Caki2 (cell line): ENCODE results near the gene TRPM3. TPM values are rescaled to one million over a fixed set of nuclear protein-coding genes. Genes with fewer than 3 reads are reported as not detected.

Experiments used
- DNase-seq: peaks from one replicate; pipeline ENCODE4 v3.0.0-alpha.2; 2015; ENCODE audit warnings: low read depth
- in situ Hi-C: cut with HindIII; loops from 2 replicates; pipeline ENCODE4 v1.10.0; 2016; ENCODE audit warnings: low sequenced_read_pairs, low pct_unique_long_range_greater_than_20kb, mixed read lengths
- total RNA-seq: library from RNA; depleted of rRNA; stranded (reverse); fragments of >200 nt; shearing (Covaris generic); gene quantifications from 2 replicates; pipeline ENCODE4 v1.2.3, GENCODE V29; 2014; ENCODE audit warnings: low replicate concordance

Gene TRPM3
- total RNA-seq, 1 experiment from 2014 or later = 0.37 TPM

DNA sequence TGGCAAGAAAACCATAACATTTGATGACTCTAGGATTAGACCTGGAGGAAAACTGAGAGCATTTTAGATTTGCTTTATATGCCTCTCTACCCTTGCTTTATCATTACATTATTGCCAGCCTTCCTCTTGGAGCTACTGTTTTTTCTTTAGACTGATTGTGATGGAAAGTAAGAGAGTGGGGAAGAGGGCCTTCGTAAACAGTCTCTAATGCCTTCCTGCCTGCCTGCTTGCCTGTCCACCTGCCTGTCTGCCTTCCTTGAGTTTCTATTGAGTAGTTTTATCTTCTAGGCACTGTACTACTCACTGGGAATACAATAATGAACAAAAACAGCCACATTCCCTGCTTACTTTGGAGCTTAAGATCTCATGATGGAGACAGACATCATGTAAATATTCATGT lies 189.3 kb downstream of the TRPM3 start:
- in situ Hi-C loops = no loop called here
- DNase-seq = no peak

DNA sequence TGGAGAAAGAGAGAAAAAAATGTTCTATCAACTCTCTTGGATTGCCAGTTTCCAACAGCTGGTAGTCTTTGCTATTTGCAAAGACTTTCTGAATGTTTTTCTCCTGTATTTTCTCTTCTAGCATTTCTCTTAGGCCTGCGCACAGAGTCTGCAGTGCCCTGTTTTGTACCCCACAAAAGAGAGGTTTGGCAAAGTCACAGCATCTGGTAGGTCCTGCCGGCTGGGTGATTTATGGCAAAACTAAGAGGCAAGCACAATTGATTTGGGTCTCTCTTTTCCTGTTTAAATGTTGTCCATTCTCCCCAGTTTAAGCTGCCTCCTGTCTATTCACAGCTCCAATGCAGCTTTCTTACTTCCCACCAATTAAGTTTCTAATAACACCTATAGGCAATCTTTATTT lies 193.9 kb downstream of the TRPM3 start:
- in situ Hi-C loops = no loop called here

DNA sequence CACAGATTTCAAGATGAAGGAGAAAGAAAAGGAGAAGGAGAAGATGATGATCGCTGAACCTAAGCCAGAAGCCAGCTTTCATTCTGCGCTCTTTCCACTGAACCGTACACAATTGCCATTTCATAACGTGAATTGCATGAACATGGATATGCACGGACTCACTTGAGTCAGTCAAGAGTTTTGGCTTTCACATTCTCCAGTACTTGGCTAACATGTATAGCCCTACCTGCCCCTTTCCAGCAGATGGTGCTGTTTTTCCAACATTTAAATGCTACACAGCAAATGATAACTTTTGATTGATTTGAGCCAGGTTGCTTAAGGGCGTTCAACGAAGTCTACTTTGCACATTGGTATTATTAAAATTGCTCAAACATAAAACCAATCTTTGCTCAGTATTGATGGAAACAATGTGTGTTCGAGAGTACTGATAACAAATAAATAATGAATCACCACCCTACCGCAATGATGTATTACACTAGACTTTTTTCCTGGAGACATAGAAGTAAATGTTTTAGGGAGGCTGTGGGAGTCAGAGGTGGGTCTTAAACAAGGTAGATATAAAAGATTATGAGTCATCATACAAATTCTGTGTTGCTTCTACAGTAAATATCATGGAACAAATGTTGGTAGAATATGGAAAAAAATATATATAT lies 196.4 kb downstream of the TRPM3 start:
- peak; percentile 35 for DNase-seq
- in situ Hi-C loops = no loop called here

More for the DNA sequence above, 193.9 kb downstream of the TRPM3 start:
- DNase-seq = no peak

DNA sequence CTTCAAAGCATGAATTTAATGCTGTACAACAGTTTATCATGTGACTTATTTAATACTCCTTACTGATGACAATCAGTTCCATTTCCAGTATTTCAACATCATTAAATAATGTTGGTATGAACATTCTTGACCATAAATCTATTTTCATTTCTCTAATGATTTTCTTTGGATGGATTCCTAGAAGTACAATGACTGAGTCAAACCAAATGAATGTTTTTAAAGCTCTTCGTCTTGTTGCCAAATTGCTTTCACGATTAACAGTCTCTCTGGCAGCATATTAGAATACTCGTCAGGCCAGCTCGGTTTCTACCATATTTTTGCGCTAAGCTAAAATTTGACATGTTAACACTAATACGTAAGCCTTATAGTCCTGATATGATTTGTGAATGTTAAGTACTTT lies 197.0 kb downstream of the TRPM3 start:
- in situ Hi-C loops = no loop called here
- no peak for DNase-seq

DNA sequence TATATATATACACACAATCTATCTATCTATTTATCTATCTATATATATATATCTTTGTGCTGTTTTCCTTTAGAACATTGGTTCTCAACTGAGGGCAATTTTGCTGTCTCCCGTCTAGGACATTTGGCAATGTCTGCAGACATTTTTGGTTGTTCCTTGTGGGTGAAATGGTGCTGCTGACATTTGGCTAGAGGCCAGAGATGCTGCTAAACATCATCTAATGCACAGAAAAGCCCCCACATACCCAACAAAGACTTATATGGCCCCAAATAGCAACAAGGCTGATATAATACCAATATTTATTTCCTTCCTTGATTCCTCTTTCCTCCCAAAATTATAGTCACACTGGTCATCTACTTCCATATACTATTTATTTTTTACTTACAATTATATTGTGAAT lies 197.5 kb downstream of the TRPM3 start:
- in situ Hi-C loops = no loop called here
- no peak for DNase-seq

DNA sequence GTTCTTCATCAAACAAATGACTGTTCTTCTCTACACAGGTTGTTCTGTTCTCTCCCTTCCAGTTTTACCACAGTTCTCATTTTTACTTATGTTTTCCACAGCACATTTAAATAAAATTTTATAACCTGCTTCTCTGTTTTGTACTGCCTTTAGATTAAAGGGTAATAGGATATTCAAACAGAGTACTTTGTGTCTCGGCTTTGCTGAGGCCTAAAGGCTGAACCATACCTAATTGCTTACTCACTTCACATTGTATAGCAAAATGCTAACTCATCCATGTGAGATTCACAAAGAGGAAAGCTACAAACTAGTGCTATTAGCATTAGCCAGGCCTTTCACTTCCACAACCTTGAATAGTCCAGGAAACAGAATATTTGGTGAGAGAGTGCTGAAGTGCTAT lies 200.3 kb downstream of the TRPM3 start:
- in situ Hi-C loops = no loop called here
- DNase-seq = no peak

DNA sequence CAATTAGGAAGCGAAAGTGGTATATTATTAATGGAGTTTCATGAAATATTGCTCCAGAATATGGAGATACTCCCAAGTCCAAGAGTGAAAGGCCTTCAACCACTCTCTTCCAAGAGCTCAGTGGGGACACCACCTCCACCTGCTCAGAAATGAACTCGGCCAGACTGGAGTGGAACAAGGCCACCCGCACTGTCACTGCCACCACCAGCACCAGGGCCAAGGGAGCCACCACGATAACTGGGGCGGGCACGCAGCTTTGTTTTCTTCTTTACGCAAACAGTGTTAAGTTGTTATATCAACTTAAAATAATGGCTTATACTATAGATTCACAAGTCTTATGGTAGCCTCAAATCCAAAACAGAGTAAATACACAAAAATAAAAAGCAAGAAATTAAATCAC lies 204.1 kb downstream of the TRPM3 start:
- in situ Hi-C loops = no loop called here
- DNase-seq = no peak

DNA sequence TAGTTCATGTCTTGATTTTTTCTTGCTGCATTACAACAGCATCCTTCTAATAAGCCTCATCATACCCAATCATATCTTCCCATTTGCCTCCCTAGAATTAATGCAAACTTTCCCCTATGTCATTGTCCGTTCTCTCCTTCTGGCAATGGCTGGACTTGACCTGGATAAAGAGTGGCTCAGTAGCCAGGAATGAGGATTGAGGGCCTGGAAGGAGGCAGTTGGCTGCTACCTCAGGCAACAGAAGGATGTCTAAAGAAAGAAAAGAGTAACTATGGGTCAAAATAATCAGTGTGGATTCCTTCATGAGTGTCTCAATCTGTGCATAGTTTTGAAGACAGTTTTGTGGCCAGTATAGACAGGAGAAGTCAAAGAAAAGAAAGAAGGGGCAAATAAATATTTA lies 209.6 kb downstream of the TRPM3 start:
- DNase-seq = no peak
- in situ Hi-C loops = no loop called here

DNA sequence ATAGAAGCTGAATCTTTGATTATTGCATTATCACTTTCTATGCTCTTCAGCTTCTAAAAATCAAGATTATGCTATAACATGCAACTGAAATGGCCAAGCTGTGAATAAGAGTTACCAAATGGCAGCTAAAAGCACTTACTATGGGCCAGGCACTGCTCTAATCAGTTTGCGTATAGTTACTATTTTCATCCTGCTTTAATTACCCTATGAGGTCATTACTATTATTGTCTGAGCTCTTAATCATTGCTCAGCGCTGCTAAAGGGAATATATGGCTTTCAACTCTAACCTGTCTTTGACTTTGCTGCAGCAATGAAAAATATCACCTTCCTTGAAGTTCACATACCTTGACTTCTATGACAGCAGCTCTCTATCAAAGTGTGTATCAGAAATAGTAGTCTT lies 210.8 kb downstream of the TRPM3 start:
- in situ Hi-C loops = no loop called here
- no peak for DNase-seq

DNA sequence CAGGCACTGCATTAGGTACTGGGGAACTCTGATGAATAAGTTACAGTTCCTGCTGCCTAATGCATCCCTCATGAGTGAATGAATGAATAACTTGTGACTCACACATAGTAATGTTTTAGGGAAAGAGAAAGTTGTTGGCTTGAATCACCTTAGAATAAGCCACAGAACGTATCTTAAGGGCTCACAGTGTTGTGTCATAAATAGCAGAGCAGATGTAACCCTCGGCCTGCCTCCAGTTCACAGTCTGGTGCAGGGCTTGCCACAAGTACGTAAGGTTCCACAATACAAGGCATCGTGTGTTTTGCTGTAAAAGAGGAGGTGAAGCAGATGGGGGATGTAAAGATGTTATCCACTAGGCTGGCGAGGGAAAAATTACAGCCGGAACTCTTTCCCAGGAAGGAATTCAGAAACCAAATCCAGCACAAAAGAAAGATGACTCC lies 218.7 kb downstream of the TRPM3 start:
- in situ Hi-C loops = no loop called here
- DNase-seq = peak; percentile 85

DNA sequence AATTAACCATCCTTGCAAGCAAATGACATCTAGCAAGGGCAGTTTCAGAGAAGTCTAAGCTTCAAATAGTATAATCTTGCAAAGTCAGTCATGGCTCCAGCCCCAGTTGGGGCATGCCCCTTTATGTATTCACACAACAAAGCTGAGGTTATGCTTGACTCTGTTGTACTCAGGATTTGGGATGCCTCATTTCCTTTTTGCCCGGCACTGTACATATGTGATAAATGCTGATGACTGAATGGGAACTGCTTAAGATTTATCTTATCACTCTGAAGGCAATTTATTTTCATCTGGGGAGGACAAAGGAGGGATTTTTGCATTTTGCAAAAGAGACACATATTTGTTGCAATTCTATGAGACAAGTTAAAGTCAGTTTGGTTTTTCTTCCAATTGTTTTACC lies 219.2 kb downstream of the TRPM3 start:
- no peak for DNase-seq
- in situ Hi-C loops = no loop called here

DNA sequence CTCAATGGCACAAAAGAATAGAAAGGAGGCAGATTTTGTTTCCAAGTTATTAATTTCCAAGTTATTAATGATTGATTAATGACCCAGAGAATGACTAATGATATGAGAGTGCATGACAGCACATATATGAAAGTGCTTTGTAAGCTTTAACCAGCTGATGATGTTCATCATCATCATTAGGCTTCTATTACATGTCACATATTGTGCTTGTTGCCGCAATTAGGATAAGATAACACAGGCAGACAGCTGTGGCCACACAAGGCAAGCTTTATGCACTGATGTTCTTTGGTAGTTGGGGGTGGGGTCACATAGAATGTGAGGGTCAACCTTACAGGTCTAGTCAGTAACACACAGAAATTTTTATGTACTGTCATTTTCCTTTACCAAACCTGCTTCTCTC lies 219.7 kb downstream of the TRPM3 start:
- in situ Hi-C loops = no loop called here
- no peak for DNase-seq

DNA sequence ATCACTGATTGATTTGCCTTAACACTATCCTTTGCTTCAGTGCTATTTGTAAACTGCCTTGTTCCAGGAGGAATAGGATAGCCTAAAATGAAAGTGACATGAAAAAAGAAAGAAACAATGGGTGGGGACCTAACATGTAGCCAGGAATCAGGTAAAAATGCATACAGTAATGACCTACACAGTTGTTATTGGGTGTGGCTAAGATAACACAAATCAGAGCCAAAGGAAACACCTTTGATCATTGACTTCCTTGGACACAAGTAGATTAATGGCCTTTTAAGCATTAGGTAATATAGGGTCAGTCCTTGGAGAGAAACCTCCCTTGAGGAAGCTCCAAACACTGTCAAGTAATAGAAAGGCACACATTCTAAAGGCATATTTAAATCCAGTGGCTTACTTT lies 220.4 kb downstream of the TRPM3 start:
- in situ Hi-C loops = no loop called here
- DNase-seq = peak; percentile 69

DNA sequence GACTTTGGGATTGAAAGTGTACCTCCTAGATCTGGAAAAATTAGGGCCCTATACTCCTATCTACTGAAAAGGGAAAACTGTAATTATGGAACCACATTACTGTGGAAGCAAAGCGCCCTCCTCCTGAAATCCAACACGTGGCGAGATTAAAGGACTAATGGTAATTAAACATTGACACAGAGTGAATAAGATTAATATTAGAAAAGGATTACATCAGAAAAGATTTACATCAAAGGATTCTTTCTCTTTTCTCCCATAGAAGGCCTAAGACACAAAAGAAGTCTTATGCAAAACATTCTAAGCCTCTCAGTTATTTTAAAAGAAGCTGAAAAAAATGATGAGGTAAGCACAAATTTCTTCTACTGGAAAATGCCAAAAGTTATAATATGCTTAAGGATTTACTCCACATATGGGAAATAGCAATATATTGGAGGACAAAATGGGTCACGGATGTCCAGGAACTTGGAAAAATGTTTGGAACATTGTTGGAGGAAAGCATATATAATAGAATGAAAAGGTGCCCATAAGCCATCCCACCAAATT lies 227.8 kb downstream of the TRPM3 start:
- in situ Hi-C loops = no loop called here
- no peak for DNase-seq

DNA sequence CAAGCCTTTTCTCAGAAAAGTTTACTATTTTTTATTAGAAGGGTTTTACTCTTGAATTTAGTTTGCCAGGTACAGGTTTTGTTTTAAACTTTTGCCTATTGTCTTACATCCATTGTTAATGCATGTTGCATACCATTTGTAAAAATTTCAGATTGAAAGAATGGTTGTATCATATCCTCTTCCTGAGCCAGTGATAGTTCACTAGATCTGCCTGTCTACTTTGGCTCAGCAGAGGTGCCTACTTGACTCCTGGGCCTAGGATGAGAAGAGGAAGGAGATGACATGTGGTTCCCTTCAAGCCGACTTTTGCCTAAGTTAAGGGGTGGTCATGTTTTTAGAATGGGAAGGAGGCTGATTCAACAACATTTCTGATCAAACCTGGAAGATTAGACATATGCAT lies 232.9 kb downstream of the TRPM3 start:
- in situ Hi-C loops = no loop called here

DNA sequence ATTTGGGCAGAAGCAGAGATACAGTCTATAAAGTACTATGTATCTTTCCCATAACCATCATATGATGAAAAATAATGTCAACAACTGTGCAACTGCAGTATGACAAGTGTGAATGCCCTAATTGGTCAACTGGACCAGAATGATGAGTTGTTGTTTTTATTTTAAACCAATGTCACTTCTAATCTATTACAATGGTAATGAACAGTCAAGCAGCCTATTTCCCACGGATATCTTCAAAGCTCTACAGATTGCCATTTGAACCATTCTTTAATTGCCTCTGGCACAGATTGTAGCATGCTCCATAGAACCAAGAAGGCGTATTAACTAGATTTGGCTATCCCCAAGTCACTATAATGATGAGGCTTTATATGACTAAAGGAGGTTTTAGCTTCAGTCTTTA lies 233.6 kb downstream of the TRPM3 start:
- in situ Hi-C loops = no loop called here
- no peak for DNase-seq

More for the DNA sequence above, 232.9 kb downstream of the TRPM3 start:
- DNase-seq = no peak

DNA sequence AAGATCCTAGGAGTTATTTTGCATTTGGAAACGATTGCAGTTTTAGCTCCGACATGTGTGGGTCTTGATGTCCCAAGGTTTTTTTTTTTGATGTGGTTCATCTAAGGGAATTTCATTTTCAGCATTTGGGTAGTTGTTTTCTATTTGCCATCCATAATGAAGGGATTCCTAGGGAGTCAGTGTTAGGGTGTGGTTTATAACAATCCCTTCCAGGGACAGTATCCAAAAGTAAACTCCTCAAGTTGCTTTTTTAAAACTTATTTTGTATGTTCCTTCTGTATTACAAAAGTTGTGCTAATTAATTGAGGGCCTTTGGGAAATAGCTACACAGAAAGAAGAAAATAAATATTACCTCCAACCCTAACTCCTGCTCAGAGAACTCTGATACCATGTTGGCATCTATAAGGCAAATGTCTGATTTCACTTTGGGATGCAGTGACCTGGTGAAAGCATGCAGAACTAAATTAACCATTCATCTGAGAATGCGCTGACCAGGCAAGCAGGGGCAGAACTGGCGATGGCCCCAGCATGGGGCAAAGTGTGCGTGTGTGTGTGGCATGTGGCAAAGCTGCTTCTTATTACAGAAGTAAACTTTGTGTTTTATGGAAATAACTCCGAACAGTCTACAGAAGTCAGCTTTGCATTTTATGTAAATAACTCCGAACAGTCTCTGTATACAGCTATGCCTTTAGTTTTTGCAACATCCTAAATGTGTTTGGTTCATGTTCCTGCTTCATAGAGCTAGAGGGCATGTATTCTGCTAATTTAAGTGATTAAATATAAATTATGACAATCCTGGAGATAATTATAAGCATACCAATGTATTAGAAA lies 237.2 kb downstream of the TRPM3 start:
- in situ Hi-C loops = no loop called here

DNA sequence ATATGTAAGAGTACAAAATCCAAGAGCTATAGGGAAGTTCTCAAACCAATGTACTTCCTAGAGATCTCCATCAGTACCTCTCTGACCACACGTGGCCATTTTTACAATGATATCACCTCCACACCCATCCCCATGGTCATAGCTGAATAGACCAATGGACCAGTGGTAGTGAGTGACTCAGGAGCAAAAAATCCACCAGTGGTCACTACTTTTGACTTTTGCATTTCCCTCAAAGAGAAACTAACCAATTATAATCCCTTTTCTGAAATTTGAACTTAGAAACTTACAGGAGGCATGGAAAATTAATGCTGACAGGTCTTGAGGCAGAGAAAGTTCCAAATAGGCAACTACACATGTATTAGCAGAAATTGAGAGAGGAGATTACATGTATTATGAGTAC lies 238.4 kb downstream of the TRPM3 start:
- in situ Hi-C loops = no loop called here
- no peak for DNase-seq

More for the DNA sequence above, 237.2 kb downstream of the TRPM3 start:
- DNase-seq = no peak

DNA sequence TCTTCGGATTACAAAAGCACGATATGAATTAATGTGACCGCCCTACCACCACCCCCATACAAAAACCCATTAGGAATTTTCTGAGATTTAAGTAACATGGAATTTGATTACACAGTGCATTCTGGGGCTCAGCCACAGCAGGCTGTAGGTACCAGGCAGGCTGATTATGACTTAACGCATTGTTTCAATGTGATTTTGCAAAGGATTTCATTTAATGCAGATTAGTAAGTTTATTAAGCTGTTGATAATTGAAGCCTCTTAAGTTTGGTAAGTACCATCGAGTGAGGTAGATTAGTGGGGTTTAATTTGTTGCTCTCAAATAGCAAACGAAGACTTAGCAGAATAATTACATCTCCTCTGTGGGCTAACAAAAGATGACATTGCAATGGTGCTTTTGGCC lies 240.1 kb downstream of the TRPM3 start:
- in situ Hi-C loops = no loop called here
- DNase-seq = no peak

DNA sequence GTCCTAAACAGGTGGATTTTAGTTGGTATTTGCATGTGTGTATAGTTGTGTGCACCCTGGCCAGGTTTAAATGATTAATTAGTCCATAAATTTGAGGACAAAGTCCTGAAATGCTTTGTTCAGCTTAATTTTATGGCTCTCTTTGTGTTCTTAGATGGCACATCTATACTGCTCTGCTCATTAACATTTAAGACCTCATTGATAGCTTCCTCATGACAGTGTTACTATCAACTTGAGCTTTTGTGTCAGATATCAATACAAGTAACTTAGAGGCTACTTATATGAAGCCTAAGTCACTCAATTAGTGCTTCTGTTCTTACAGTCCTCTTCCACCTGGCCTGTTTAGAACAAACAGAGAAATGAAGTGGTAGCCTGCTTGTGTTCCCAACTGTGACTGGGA lies 240.9 kb downstream of the TRPM3 start:
- in situ Hi-C loops = no loop called here
- no peak for DNase-seq
